ENCODE measurements around the gene SRSF1. TPM values are rescaled to one million over a fixed set of nuclear protein-coding genes. Genes with fewer than 3 reads are reported as not detected.

The SRSF1 gene
- total and polyA plus RNA-seq, 4 donors, result 52.3 to 201 (median 114) TPM

GRCh38 chr17:57980522-57980921 lies 26.5 kb downstream of the SRSF1 start (continued):
- TF ChIP-seq NR2F2 (IDR thresholded peaks at IDR 0.05) (no peak), RXRA (IDR thresholded peaks at IDR 0.05) (no peak), SP1 (IDR thresholded peaks at IDR 0.05) (no peak), YY1 (IDR thresholded peaks at IDR 0.05) (no peak), FOXA1 (IDR thresholded peaks at IDR 0.05) (no peak), EGR1 (IDR thresholded peaks at IDR 0.05; ENCODE audit: low read depth in 2 of 2) (no peak), RAD21 (IDR thresholded peaks at IDR 0.05) (no peak), GABPA (IDR thresholded peaks at IDR 0.05 in 1 of 2, conservative IDR thresholded peaks at IDR 0.05 in 1 of 2) (no peak)

- WGBS, result 89% methylated on average over 1 of the region's 1 CpG
- Histone ChIP-seq H3K9me3 (ENCODE audit: control insufficient read depth in 4 of 4, low read length in 3 of 4) (no peaks in the 10 kb centered on the region), H3K9ac (ENCODE audit: low read depth in 1 of 2, low read length in 2 of 2) (no peak overlapping the region), H3K27ac (ENCODE audit: low read depth in 1 of 2, low read length in 2 of 2) (no peak overlapping the region), H3K4me3 (ENCODE audit: low read depth in 1 of 3, low read length in 3 of 3) (no peak overlapping the region), H3K27me3 (ENCODE audit: control insufficient read depth in 4 of 4, insufficient read depth in 4 of 4, low read length in 3 of 4) (no peaks in the 10 kb centered on the region), H3K36me3 (ENCODE audit: control insufficient read depth in 4 of 4, insufficient read depth in 3 of 4, low read depth in 1 of 4, low read length in 3 of 4) (peaks cover 7 to 55% (median 36%) of the 10 kb centered on the region in 4 donors), H3K4me1 (ENCODE audit: control insufficient read depth in 4 of 4, insufficient read depth in 4 of 4, low read length in 3 of 4) (peaks cover 4 to 25% (median 18%) of the 10 kb centered on the region in 4 donors)
- TF ChIP-seq GABPA (IDR thresholded peaks at IDR 0.05 in 1 of 2, conservative IDR thresholded peaks at IDR 0.05 in 1 of 2), result no peak
- no peak for TF ChIP-seq REST (IDR thresholded peaks at IDR 0.05)
- no peak for TF ChIP-seq CTCF (IDR thresholded peaks at IDR 0.05; ENCODE audit: low read depth, low read length, missing input control)
- TF ChIP-seq MAX (IDR thresholded peaks at IDR 0.05), result no peak
- TF ChIP-seq YY1 (IDR thresholded peaks at IDR 0.05), result no peak
- no peak for TF ChIP-seq NR2F2 (IDR thresholded peaks at IDR 0.05)
- TF ChIP-seq JUND (IDR thresholded peaks at IDR 0.05), result no peak
- TF ChIP-seq TAF1 (conservative IDR thresholded peaks at IDR 0.05), result no peak
- TF ChIP-seq HNF4G (IDR thresholded peaks at IDR 0.05), result no peak
- TF ChIP-seq RXRA (IDR thresholded peaks at IDR 0.05), result no peak
- no peak for TF ChIP-seq HNF4A (conservative IDR thresholded peaks at IDR 0.05)
- no peak for TF ChIP-seq SP1 (IDR thresholded peaks at IDR 0.05)
- DNase-seq (ENCODE audit: low spot score), result no peak
Observed at GRCh38 chr17:57979076-57979475, 28.0 kb downstream of the SRSF1 start.

- no peak for DNase-seq (ENCODE audit: low spot score)
- peaks cover 7 to 54% (median 34%) of the 10 kb centered on the region in 4 donors for H3K36me3 ChIP-seq (ENCODE audit: control insufficient read depth in 4 of 4, insufficient read depth in 3 of 4, low read depth in 1 of 4, low read length in 3 of 4)
- H3K27me3 ChIP-seq (ENCODE audit: control insufficient read depth in 4 of 4, insufficient read depth in 4 of 4, low read length in 3 of 4), result no peaks in the 10 kb centered on the region
- no peak for TF ChIP-seq SP1 (IDR thresholded peaks at IDR 0.05)
- no peak overlapping the region for H3K4me3 ChIP-seq (ENCODE audit: low read depth in 1 of 3, low read length in 3 of 3)
- no peaks in the 10 kb centered on the region for H3K9me3 ChIP-seq (ENCODE audit: control insufficient read depth in 4 of 4, low read length in 3 of 4)
- H3K4me1 ChIP-seq (ENCODE audit: control insufficient read depth in 4 of 4, insufficient read depth in 4 of 4, low read length in 3 of 4), result peaks cover 4 to 26% (median 20%) of the 10 kb centered on the region in 4 donors
- H3K9ac ChIP-seq (ENCODE audit: low read depth in 1 of 2, low read length in 2 of 2), result no peak overlapping the region
- no peak overlapping the region for H3K27ac ChIP-seq (ENCODE audit: low read depth in 1 of 2, low read length in 2 of 2)
- 94% methylated on average over 3 of the region's 3 CpGs for WGBS
Observed at GRCh38 chr17:57976594-57976993, 30.5 kb downstream of the SRSF1 start.

Data from liver (tissue), 9 donors.